Nucleus accumbens (tissue), 56 donors: ENCODE results near the gene IBSP.

ENCODE experiments used
- DNase-seq, 56 donors: peaks; one replicate each; lab custom pipeline; 2025; lab: John Stamatoyannopoulos, UW

IBSP gene

DNA sequence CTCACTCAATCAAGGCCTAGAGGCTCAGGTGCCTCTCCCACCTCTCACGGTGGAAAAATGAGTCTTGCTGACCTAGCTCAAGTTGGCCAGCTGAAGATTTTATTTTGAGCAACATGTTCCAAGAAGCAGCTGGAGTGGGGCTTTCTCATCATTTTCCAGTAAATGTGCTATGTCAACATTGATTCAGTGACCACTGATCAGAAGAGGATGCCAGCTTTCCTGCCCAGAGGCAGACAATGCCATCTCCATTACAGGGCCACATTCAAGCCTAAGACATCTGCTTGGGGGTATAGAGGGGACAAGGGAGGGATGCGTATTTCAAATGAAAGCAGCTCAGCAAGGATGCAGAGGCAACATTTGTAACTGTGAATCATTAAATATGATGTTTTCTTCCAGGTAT lies 36.4 kb downstream of the IBSP start:
- DNase-seq = no peak

DNA sequence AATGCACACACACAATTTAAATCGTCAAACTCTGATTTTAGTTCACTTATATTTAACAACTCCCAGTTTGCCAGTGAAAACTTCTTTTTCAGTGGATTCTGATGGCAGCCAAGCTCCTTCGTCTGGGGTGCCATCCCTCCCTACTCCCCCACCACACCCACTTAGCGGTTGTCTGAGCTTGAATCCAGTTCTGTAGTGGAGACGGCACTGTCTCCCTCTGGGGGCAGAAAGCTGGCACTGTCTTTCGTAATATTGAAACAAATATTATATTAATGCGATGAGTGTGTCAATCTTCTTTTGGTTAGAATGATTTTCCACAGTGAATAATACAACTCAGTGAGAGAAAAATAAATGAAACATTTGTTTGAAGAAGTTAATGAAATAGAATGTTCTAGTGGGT lies 38.9 kb downstream of the IBSP start:
- DNase-seq = peak in 4 of 56 donors; percentile 12 to 31 (median 16)

DNA sequence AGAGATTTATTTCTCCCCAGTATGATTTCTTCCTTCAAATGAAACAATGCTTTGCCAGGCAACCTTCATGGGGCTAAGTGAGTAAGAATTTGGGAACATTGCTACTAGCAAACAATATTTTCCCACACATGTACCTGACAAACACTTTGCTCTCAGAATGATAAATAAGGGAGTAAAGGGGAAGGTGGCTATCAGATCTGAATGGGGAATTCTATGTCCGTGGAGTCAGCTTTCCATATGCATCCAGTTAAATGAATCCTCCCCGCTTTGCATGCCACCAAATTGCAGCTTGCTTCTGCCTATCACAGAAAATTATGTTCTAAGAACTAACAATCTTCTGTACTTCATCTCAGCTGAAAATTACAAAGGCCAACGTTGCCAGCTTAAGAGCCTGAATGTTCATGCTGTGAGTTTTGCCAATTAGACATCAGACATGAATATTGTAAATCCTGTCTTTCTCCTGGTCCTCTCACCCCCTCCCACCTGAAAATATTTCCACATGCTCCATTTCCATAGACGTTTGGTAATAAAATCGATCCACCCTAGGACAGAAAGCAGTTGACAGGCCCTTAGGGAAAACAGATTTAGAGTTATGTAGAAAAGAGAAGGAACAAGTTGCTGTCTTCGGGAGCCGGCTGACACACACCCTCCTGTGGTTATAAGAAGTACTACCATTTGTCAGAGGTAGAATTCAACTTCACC lies 39.7 kb downstream of the IBSP start:
- peak in 26 of 56 donors; percentile 4 to 65 (median 24) for DNase-seq

DNA sequence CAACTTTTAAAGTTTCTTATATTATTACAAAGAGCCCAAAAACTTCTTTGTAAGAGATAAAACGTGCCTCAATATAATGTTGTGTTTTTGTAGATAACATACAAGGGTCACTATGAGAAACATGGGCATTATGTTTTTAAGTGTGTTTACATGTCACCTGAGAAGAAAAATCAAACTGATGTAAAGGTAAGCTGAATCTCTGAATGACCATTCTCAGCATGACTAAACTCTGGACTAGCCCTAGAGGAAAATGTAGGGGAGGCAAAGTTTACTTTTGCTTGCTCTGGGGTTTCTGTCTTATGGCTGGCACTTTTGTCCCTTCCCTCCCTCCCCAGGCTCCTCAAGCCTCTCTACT lies 40.2 kb downstream of the IBSP start:
- no peak for DNase-seq

DNA sequence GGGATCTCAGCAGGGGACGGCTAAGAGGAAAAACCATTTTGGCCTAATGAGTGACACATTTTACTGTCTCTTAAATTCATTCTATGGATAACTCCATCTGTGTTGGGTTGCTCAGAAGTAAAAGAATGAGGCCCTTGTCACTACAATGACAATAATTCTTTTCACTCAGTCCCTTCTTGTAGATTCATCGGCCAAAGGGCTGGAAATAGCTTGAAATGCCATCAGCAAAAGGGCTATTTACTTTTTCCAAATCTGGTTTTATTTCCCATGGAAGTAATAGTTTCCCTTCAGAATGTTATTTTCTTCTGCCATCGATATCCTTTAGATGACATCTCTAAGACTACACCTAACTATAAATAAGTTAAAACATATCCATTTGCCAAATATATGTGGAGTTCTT lies 40.8 kb downstream of the IBSP start:
- no peak for DNase-seq

DNA sequence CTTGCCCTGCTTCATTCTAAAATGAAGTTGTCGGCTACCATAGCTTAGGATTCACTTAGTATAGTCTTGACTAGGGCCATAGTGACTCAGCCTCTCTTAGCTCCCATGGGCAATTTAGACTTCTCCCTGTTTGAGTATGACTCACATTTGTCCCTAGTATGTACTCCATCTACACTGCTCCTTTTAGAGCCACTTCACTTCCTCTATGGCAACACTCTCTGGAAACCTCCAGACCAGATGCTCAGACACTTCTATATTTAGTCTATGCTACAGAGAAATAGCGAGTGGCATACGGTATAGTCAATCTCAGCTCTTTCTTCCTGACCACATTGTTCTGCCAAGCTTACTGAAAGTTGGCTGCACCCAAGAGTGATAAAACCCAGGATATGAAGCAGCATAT lies 44.6 kb downstream of the IBSP start:
- DNase-seq = peak in 2 of 56 donors; percentile 4 to 23

DNA sequence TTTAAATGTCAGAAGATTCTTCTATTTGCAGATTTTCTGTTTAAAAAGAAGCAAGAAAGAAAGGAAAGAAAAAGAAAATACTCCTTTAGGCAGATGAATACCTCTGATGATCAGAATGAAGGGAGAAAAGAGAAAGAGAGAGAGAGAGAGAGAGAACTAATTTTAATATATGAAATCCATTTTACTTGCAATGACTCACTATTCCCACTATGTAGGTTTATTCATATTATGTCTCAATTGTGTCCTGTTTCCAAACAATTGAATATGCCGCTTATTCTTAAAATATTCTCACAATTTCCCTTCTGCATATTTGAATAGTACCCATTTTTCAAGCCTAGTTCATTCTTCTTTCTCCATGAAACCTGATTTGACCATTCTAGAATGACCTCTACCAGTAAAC lies 45.1 kb downstream of the IBSP start:
- no peak for DNase-seq

DNA sequence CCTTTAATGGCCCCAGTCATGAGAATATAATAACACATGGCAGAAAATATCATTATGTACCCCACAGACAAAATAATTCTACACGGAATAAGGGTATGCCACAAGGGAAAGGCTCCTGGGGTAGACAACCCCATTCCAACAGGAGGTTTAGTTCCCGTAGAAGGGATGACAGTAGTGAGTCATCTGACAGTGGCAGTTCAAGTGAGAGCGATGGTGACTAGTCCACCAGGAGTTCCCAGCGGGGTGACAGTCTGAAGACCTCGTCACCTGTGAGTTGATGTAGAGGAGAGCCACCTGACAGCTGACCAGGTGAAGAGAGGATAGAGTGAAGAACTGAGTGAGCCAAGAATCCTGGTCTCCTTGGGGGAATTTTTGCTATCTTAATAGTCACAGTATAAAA lies 46.9 kb downstream of the IBSP start:
- DNase-seq = no peak

DNA sequence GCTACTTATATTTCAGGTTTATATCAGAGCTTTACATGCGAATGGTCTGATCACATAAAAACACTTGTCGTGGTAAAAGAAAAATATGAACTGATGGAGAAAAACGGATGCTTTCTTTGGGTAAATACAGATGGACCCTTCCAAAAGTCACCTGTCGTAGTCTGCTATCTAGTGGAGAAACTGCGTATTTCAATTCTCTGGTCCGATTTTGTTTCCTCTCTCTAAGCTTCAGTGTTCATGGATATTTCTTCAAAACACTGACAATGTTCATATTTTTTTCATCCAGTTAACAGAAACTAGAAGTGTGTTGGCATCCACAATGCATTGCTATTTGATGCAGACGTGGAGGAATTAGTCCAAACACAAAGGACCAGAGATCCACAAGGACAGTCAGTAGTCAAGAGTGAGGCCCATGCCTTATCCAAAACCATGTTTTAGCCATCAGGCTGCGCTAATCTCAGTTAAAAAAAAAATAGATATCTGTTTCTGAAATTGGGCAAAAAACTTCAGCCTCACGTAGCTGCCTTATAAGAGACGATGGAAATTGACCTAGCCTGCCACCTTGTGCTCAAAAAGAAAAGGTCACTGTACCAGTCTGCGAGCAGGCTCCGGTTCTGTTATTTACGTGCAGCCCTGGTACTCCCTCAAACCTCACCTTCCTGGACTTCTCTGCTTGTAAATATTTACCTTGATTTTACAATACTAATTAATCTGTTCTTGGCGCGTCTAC lies 49.4 kb downstream of the IBSP start:
- DNase-seq = peak in 46 of 56 donors; percentile 8 to 78 (median 44)

DNA sequence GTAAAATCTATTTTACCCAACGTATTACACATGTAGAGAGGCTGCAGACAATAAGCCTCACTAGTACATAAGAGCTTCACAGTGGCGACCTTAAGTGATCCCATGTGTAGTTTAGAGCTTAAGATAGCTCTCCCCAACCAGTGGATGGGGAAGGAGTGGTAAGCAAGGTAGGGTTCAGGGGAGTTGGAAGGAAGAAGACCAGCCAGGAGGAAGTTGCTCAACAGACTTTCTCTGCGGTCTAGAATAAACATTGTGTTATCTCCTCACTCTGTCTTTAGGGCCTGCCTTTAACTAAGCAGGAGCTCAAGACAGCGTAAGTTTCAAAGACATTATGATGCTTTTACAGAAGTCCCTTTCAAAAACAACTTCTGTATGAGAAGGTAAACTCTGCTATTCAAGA lies 50.3 kb downstream of the IBSP start:
- DNase-seq = peak in 2 of 56 donors; percentile 2 to 10

DNA sequence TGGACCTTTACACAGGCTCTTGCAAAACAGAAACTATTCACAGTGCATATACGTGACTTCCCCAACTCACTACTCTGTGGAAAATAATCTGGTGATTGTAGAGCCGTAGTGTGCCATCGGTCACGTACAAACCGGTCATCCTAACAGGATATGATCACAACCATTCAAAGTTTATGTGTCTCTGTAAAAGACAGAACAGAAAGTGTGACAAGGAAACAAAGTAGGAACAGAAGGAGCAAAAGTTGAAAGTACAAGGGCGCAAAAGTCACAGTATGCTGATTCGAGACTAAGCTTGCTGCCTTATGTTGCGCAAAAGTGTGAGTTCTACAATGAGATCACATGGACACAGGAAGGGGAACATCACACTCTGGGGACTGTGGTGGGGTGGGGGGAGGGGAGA lies 52.0 kb downstream of the IBSP start:
- DNase-seq = peak in 2 of 56 donors; percentile 4 to 11

DNA sequence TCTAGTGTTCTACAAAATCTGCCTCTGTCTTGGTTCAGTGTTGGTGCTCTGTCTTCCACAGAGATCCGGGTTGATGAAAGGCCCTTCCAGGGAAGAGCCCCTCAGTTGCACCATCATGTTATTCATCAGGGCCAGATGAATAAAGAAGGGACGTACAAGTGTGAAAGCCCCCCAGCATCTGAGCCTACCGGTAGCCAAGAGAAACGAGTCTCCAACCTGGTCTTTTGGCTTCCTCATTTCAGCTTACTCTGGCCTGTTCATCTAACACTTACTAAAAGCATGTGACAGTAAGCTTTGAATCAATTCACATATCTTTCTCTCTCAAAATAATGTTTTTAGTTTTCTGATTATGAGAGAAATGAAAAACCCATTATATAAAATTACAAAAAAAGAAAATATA lies 52.6 kb downstream of the IBSP start:
- DNase-seq = no peak

DNA sequence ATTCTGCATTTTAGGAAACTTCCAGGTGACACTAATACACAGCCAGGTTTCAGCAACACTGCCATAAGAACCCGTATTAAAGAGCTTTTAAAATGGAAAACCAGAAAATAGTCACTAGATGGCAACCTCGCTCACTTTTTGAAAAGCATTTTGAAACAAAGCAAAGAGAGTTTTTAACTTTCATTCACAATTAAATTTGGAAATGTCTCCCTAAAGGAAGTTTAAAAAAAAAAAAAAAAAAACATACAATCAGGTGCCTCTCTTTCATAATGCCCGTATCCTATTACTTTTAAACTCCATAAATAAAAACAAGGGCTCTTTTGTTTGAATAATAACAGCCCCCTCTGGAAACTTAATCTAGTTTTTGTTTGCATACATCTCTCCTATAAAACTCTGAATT lies 53.8 kb downstream of the IBSP start:
- DNase-seq = peak in 1 of 56 donors; percentile 2

DNA sequence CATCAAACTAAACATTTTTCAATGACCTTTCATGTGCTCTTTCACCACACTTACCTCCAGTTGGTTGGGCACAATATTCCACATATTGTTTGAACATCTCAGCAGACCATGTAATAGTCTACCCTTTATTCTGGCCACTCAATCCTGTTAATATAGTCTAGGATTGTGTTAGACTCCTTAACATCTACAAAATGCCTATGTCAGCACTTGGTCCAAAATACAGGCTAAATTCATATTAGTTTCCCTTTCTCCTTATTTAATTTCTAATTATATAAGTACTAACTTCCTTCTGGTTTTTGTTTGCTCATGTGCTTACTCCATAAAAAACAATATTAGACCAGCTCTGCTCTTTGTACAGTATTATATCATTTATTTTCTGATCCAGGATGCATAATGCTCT lies 54.5 kb downstream of the IBSP start:
- DNase-seq = no peak

DNA sequence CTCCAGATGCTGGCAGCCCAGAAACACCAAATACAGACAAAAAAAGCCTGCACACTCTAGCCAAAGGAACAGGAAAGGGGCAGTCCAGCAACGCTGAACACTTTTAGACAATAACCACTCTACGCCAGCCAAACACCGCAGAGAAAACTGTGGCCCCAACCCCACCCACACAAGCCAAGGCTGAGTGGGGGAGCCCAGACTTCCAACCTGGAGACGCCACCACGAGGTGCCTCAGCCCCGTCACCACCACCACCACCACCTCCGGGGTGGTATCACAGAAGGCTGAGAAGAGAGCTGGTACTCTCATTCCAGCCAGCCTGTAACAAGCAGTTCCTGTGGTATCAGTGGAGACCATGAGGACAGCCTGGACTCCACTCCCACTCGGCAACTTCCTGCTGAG lies 56.2 kb downstream of the IBSP start:
- no peak for DNase-seq

DNA sequence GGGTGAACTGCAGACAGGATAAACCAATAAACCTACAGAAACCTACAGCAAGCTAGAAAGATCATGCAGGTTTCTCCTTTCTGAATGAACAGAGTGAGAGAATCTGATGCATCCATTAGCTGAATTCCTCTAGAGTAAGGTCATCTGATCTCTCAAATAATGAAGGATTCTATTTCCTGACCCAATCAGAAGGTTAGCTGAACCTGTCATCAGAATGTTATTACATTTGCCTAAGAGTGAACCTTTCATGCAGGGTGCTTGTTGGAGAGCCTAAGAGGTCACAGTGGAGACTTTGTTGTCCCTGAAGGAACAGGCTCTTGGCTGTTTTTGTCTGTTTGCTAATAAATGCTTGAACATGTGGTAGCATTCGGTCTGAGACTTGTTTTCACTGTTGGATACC lies 57.5 kb downstream of the IBSP start:
- no peak for DNase-seq

DNA sequence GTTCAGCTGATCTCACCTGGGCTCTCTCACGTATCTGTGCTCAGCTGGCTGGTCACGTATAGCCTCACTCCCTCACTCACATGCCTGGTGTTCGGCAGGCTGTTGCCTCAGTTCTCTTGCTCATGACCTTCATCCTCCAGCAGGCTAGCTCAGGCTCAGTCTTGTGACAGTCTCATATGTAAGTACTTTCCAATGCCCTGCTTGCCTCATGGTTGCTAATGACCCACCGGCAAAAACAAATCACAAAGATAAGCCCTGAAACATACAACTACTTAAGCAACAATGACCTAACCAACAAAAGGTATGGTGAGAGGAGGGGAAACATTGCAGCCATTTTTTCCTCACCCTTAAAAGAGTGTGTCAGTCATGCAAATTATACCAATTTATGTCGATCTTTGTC lies 58.4 kb downstream of the IBSP start:
- DNase-seq = no peak
